ENCODE results near the gene CLVS2.

The CLVS2 gene

DNA sequence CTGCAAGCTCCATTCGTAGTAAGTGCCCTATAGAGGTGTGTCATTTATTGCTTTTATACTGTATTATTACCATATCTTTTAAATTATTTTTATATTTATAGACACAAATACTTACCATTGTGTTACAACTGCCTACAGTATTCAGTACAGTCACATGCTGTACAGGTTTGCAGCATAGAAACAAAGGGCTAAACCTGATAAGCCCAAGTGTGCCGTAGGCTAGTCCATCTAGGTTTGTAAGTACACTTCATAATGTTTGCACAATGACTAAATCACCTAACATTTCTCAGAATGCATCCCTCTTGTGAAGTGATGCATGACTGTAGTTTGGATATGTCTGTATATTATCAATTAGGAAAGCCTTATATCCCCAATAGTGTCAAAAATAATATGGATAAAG, 122.8 kb downstream of the CLVS2 start:
- DNase-seq (ENCODE audit: low spot score): no peak

Measured in SK-N-DZ (cell line).